Body of pancreas (tissue), 4 donors: ENCODE measurements around the gene ADGRD1.

Source experiments
- POLR2A ChIP-seq, 3 donors: fragments of 450-650 bp; IDR thresholded peaks; one replicate each; pipeline ENCODE4 v1.6.1; 2016; ENCODE audit warnings: antibody characterized with exemption in 3 of 3, mild to moderate bottlenecking in 2 of 3
- TF ChIP-seq, protein P1 (sequence below), 7 experiments: fragments of 450-650 bp in 4 of 7; fragments of 200-600 bp in 3 of 7; sonication (generic) in 3 of 7; IDR thresholded peaks; one replicate each; pipeline ENCODE4 v1.5.1; 2016 to 2019; ENCODE audit warnings: antibody characterized with exemption in 7 of 7

- TF ChIP-seq, protein P1, sequence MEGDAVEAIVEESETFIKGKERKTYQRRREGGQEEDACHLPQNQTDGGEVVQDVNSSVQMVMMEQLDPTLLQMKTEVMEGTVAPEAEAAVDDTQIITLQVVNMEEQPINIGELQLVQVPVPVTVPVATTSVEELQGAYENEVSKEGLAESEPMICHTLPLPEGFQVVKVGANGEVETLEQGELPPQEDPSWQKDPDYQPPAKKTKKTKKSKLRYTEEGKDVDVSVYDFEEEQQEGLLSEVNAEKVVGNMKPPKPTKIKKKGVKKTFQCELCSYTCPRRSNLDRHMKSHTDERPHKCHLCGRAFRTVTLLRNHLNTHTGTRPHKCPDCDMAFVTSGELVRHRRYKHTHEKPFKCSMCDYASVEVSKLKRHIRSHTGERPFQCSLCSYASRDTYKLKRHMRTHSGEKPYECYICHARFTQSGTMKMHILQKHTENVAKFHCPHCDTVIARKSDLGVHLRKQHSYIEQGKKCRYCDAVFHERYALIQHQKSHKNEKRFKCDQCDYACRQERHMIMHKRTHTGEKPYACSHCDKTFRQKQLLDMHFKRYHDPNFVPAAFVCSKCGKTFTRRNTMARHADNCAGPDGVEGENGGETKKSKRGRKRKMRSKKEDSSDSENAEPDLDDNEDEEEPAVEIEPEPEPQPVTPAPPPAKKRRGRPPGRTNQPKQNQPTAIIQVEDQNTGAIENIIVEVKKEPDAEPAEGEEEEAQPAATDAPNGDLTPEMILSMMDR (IDR thresholded peaks at IDR 0.05) = no peak
- TF ChIP-seq POLR2A (IDR thresholded peaks at IDR 0.05) = no peak
Measured at GRCh38 chr12:131003036-131003715, 49.5 kb downstream of the ADGRD1 start.
